HFFc6 (cell line): ENCODE measurements around the gene RFLNA. TPM values are rescaled to one million over a fixed set of nuclear protein-coding genes. Genes with fewer than 3 reads are reported as not detected.

Source experiments
- DNase-seq: peaks from one replicate; pipeline ENCODE4 v3.0.0-alpha.2; 2018
- H3K27ac Mint-ChIP-seq: 2 replicates; pipeline ENCODE4 v1.8.0; 2020; ENCODE audit warnings: mild to moderate bottlenecking, mixed read lengths
- H3K27me3 Mint-ChIP-seq: 2 replicates; pipeline ENCODE4 v1.8.0; 2021; ENCODE audit warnings: mild to moderate bottlenecking, moderate library complexity, mixed read lengths; ENCODE audit not compliant: insufficient read depth
- H3K36me3 Mint-ChIP-seq: 2 replicates; pipeline ENCODE4 v1.8.0; 2021; ENCODE audit warnings: low read depth, mixed read lengths
- H3K4me1 Mint-ChIP-seq: 2 replicates; pipeline ENCODE4 v1.8.0; 2020; ENCODE audit warnings: low read depth, mixed read lengths
- H3K4me3 Mint-ChIP-seq: 2 replicates; pipeline ENCODE4 v1.8.0; 2020; ENCODE audit warnings: mild to moderate bottlenecking, moderate library complexity, mixed read lengths
- H3K9me3 Mint-ChIP-seq: 2 replicates; pipeline ENCODE4 v1.8.0; 2020; ENCODE audit warnings: mild to moderate bottlenecking, mixed read lengths
- total RNA-seq, 6 experiments: library from RNA; stranded (reverse); fragmentation: NEBNext Ultra II Directional; extraction: Animal tissue kit (Norgen Biotek cat#: 25700); gene quantifications; 2 replicates in 1 of 6; 3 replicates in 5 of 6; pipeline ENCODE4 v1.2.3, GENCODE V29; 2021
- TF ChIP-seq, protein P1 (sequence below): fragments of 200-600 bp; sonication (generic); IDR thresholded peaks from 2 replicates; pipeline ENCODE4 v1.5.0; 2021; ENCODE audit warnings: antibody characterized with exemption, mild to moderate bottlenecking

Gene RFLNA
- total RNA-seq, 6 experiments from 2014 or later = not detected

DNA sequence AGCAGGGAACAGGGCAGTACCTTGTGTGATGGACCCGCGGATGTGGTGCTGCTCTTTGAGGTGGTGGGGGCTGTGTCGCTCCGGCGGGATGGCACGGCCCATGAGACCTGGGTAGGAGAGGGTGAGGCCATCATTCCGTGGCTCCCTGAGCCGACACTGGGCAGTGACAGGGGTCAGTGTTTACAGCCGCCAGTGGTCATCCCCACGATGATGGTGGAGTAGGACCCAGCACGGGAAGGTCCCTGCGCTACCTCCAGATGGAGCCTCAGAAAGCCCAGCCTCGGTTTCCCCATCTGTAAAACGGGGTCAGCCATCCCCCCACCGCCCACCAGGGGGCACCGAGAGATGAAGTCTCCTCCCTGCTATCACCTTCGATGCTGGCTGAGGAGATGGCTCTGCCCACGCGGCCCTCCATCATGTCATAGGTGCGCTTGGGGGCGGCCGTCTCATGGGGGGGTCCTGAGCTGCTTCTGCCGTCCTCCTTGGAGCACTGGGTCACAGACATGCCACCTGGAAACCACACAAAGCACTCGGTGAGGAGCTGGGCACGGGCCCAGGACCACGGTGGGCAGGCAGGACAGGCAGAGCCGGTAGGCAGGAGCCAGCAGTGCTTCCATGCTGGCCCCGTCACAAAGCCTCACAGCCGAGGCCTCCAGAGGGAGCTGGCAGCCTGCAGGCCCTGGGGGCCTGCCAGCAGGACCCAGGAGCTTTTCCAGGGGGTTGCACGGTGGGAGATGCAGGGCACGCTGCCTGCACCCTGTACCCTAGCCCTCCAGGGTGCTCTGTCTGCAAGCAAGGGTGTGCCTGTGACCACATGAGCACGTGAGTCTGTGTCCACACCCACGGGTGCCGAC is 53.1 kb downstream of the RFLNA start:
- no peak for DNase-seq
- H3K27me3 Mint-ChIP-seq = peaks cover 23% of the 10 kb centered on the region
- TF ChIP-seq, protein P1, sequence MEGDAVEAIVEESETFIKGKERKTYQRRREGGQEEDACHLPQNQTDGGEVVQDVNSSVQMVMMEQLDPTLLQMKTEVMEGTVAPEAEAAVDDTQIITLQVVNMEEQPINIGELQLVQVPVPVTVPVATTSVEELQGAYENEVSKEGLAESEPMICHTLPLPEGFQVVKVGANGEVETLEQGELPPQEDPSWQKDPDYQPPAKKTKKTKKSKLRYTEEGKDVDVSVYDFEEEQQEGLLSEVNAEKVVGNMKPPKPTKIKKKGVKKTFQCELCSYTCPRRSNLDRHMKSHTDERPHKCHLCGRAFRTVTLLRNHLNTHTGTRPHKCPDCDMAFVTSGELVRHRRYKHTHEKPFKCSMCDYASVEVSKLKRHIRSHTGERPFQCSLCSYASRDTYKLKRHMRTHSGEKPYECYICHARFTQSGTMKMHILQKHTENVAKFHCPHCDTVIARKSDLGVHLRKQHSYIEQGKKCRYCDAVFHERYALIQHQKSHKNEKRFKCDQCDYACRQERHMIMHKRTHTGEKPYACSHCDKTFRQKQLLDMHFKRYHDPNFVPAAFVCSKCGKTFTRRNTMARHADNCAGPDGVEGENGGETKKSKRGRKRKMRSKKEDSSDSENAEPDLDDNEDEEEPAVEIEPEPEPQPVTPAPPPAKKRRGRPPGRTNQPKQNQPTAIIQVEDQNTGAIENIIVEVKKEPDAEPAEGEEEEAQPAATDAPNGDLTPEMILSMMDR = peak; percentile 77
- H3K4me1 Mint-ChIP-seq = no peaks in the 10 kb centered on the region
- H3K27ac Mint-ChIP-seq = 0 out of 2 replicates have a peak overlapping the region, but pooled peaks have one; percentile 31
- H3K4me3 Mint-ChIP-seq = no peak overlapping the region
- peaks cover 31% of the 10 kb centered on the region for H3K36me3 Mint-ChIP-seq
- H3K9me3 Mint-ChIP-seq = peaks cover 3% of the 10 kb centered on the region; the same call in 1 of the 2 replicates

DNA sequence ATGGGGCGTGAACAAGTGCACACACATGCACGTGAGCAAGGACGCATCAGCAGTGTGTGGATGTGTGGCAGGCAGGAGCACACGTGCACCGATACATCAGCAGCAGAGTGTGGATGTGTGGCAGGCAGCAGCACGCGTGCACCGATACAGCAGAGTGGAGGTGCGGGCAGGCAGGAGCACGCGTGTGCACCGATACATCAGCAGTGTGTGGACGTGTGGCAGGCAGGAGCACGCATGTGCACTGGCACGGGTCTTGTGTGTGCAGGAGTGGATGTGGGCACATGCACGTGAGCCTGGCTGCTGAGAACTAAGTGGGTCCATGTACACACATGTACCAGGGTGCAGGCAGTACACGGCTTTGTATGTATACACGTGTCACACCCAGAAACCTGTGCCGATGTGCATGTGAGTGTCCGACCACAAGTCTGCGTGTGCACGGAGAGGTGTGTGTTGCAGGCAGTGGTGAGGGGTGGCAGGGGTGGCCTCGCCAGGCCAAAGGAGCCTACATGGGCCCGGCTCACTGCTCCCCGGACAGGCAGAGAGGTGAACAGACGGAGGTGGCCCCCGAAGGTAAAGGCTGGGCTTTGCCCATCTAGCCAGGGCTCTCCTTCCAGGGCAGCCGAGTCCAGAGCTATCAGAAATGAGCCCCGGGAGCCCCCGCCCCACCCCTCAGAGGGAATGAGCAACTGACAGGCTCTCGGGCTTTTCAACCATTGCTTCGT is 53.9 kb downstream of the RFLNA start:
- H3K36me3 Mint-ChIP-seq = peaks cover 29% of the 10 kb centered on the region
- DNase-seq = no peak
- H3K9me3 Mint-ChIP-seq = peaks cover 3% of the 10 kb centered on the region; the same call in 1 of the 2 replicates
- peak overlapping the region; percentile 31; the same call in 1 of the 2 replicates for H3K27ac Mint-ChIP-seq
- TF ChIP-seq, protein P1 = no peak
- peaks cover 26% of the 10 kb centered on the region for H3K27me3 Mint-ChIP-seq
- H3K4me3 Mint-ChIP-seq = no peak overlapping the region; the same call in 1 of the 2 replicates
- H3K4me1 Mint-ChIP-seq = no peaks in the 10 kb centered on the region

DNA sequence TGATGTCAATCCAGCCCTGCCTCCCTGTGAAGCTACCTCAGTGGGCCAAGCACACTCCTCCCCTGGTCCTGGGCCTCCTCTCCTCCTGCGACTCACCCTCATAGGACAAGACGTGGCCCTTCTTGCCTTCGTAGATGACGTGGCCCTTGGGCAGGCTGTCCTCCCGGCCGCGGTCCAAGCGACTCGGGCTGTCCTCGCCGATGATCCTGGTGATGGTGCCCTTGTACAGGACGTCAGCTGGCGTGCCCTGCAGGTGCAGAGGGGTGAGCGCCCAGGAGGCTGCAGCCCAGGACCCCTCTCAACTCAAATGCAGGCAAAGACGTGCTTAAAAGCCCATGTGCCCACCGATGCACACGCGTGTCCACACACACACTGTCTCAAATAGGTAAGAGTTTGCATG is 55.6 kb downstream of the RFLNA start:
- no peak for DNase-seq
- no peaks in the 10 kb centered on the region for H3K4me1 Mint-ChIP-seq
- H3K27me3 Mint-ChIP-seq = peaks cover 27% of the 10 kb centered on the region
- peak overlapping the region; percentile 40; the same call in 1 of the 2 replicates for H3K27ac Mint-ChIP-seq
- H3K36me3 Mint-ChIP-seq = peaks cover 24% of the 10 kb centered on the region; the same call in 1 of the 2 replicates
- H3K9me3 Mint-ChIP-seq = peaks cover 3% of the 10 kb centered on the region; the same call in 1 of the 2 replicates
- H3K4me3 Mint-ChIP-seq = peak overlapping the region; percentile 37; the same call in 1 of the 2 replicates
- TF ChIP-seq, protein P1 = no peak

DNA sequence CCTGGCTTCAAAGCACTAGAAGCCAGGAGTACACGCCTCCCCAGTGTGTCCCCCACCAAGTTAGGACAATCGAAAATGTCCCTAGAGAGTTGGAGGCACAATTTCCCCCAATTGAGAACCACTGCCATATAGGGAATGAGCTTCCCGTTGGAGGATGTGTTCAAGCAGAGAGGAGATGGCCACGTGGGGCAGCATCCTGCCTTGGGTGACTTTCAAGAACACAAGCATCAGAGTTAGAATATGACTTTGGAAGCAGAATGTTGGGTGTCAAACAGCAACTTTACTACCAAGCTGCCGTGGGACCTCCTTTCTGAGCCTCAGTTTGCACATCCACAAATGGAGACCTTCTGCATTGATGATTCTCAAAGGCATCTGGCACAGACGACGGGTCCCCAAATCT is 56.5 kb downstream of the RFLNA start:
- DNase-seq = no peak
- peaks cover 29% of the 10 kb centered on the region; the same call in 1 of the 2 replicates for H3K36me3 Mint-ChIP-seq
- H3K4me3 Mint-ChIP-seq = no peak overlapping the region
- peaks cover 27% of the 10 kb centered on the region for H3K27me3 Mint-ChIP-seq
- TF ChIP-seq, protein P1 = no peak
- H3K27ac Mint-ChIP-seq = no peak overlapping the region
- H3K9me3 Mint-ChIP-seq = peaks cover 3% of the 10 kb centered on the region; the same call in 1 of the 2 replicates
- no peaks in the 10 kb centered on the region for H3K4me1 Mint-ChIP-seq

DNA sequence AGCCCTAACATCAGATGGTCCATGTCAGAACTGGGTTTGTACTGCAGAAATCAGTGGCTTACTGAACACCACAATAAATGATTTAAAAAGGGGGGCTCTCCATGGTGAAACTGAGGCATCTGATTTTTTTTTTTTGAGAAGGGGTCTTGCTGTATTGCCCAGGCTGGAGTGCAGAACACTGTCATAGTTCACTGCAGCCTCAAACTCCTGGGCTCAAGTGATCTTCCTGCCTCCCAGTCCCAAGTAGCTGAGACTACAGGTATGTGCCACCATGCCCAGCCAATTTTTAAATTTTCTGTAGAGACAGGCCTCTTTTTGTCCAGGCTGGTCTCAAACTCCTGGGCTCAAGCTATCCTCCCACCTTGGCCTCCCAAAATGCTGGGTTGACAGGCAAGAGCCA is 57.4 kb downstream of the RFLNA start:
- DNase-seq = no peak
- peaks cover 32% of the 10 kb centered on the region for H3K36me3 Mint-ChIP-seq
- no peak overlapping the region for H3K27ac Mint-ChIP-seq
- H3K4me1 Mint-ChIP-seq = no peaks in the 10 kb centered on the region
- H3K9me3 Mint-ChIP-seq = peaks cover 3% of the 10 kb centered on the region; the same call in 1 of the 2 replicates
- H3K4me3 Mint-ChIP-seq = no peak overlapping the region
- H3K27me3 Mint-ChIP-seq = peaks cover 27% of the 10 kb centered on the region
- TF ChIP-seq, protein P1 = no peak
